Vagina (tissue), 2 donors: Measurements from ENCODE around the gene SFXN4. TPM values are rescaled to one million over a fixed set of nuclear protein-coding genes. Genes with fewer than 3 reads are reported as not detected.

Experiments used
- DNase-seq, 2 donors: peaks; one replicate each; pipeline ENCODE4 v3.0.0-alpha.2; 2017; ENCODE audit errors: extremely low spot score in 2 of 2
- H3K27ac ChIP-seq: fragments of 200-600 bp; sonication (generic); one replicate; pipeline ENCODE4 v1.5.1; 2019
- H3K27me3 ChIP-seq: fragments of 200-600 bp; sonication (generic); one replicate; pipeline ENCODE4 v1.5.1; 2019
- H3K36me3 ChIP-seq, 2 donors: fragments of 200-600 bp; sonication (generic); one replicate each; pipeline ENCODE4 v1.5.1; 2017 to 2019
- H3K4me1 ChIP-seq: fragments of 200-600 bp; sonication (generic); one replicate; pipeline ENCODE4 v1.5.1; 2019
- H3K4me3 ChIP-seq, 2 donors: fragments of 200-600 bp; sonication (generic); 1 replicate in 1 of 2; 2 replicates in 1 of 2; pipeline ENCODE4 v1.5.1; 2016 to 2019
- H3K9me3 ChIP-seq: fragments of 200-600 bp; sonication (generic); one replicate; pipeline ENCODE4 v1.5.1; 2019
- CTCF ChIP-seq, 3 experiments: fragments of 450-650 bp in 2 of 3; fragments of 200-600 bp in 1 of 3; sonication (generic) in 1 of 3; IDR thresholded peaks; one replicate each; pipeline ENCODE4 v1.5.1; 2017 to 2019; ENCODE audit warnings: antibody characterized with exemption in 3 of 3, mild to moderate bottlenecking in 2 of 3, moderate library complexity in 2 of 3
- POLR2A ChIP-seq, 2 donors: fragments of 450-650 bp; IDR thresholded peaks; one replicate each; pipeline ENCODE4 v1.6.1; 2017; ENCODE audit warnings: antibody characterized with exemption in 2 of 2, mild to moderate bottlenecking in 2 of 2, moderate library complexity in 2 of 2
- POLR2AphosphoS5 ChIP-seq, 2 donors: sonication (generic); formaldehyde crosslinking; IDR thresholded peaks; one replicate each; pipeline ENCODE4 v1.9.0; 2017; ENCODE audit warnings: antibody characterized with exemption in 2 of 2, mild to moderate bottlenecking in 2 of 2, low read depth in 1 of 2; ENCODE audit not compliant: insufficient read depth in 1 of 2
- intact Hi-C: fragments of 100-400 bp; cut with DNase I; formaldehyde crosslinking; loops from one replicate; pipeline ENCODE4 v1.15.1; 2023
- small RNA-seq: library from RNA; depleted of rRNA; stranded (forward); fragments of <200 nt; gene quantifications from one replicate; pipeline ENCODE3, GENCODE V24; 2016
- total RNA-seq: library from RNA; depleted of rRNA; stranded (reverse); fragments of >200 nt; gene quantifications from one replicate; pipeline ENCODE4 v1.2.3, GENCODE V29; 2016

Gene SFXN4
- total RNA-seq, 1 donor from 2014 or later: 12.3 TPM

- Histone ChIP-seq H3K27me3 (no peaks in the 10 kb centered on the region), H3K4me1 (no peaks in the 10 kb centered on the region), H3K4me3 (no peak overlapping the region), H3K36me3 (no peaks in the 10 kb centered on the region), H3K9me3 (no peaks in the 10 kb centered on the region), H3K27ac (no peak overlapping the region)
- TF ChIP-seq POLR2AphosphoS5 (IDR thresholded peaks at IDR 0.05; ENCODE audit: insufficient read depth in 1 of 2, low read depth in 1 of 2) (peak in 1 of 2 donors; percentile 51), POLR2A (IDR thresholded peaks at IDR 0.05) (no peak), CTCF (IDR thresholded peaks at IDR 0.05) (no peak)
- intact Hi-C loops: no loop called here
- DNase-seq: no peak
These were observed 74.5 kb downstream of the SFXN4 start for GRCh38 chr10:119090968-119091367.

Small RNA genes lying within 50 kb of the gene (small RNA-seq; reads per million reads assigned to genes)
- gene AL355598.1: not detected
- gene RN7SL749P: not detected

Other genes starting within 250 kb of the SFXN4 start
- gene NANOS1, start 136.0 kb downstream of the SFXN4 start, total RNA-seq: not detected
- gene EIF3A, start 84.9 kb downstream of the SFXN4 start, total RNA-seq: 100 TPM
- gene DENND10, start 61.6 kb downstream of the SFXN4 start, total RNA-seq: 42.2 TPM
- 83.2 TPM for gene PRDX3, start 13.1 kb upstream of the SFXN4 start, total RNA-seq
- gene GRK5, start 41.9 kb upstream of the SFXN4 start, total RNA-seq: 16.5 TPM